HCT116 (cell line): ENCODE measurements around the gene PCDH10. TPM values are rescaled to one million over a fixed set of nuclear protein-coding genes. Genes with fewer than 3 reads are reported as not detected.

Experiments
- ATAC-seq: fragments of 200-7000 bp; cut with Tn5 transposase; 2 replicates; pipeline ENCODE4 v1.9.1; 2020; ENCODE audit warnings: mild to moderate bottlenecking, moderate library complexity
- BruUV-seq: library from RNA; stranded (reverse); fragments of 400-500 nt; replicated peaks from 2 replicates; lab custom pipeline; 2021; lab: Mats Ljungman, UMichigan
- CTCF ChIA-PET: fragments of 300-600 bp; sonication (Branson Sonifier 250); formaldehyde crosslinking; loops from one replicate; lab custom pipeline; 2021; ENCODE audit warnings: antibody characterized with exemption; lab: Charles Lee
- POLR2A ChIA-PET: fragments of 300-600, 350-600 bp; sonication (Branson Sonifier 250); formaldehyde crosslinking; loops from one replicate; lab custom pipeline; 2021; ENCODE audit warnings: antibody characterized with exemption; lab: Charles Lee
- RAD21 ChIA-PET, 2 experiments: fragments of 300-600 bp; sonication (Branson Sonifier 250); formaldehyde crosslinking; loops; one replicate each; lab custom pipeline; 2023; ENCODE audit warnings: low total read pairs in 2 of 2; ENCODE audit not compliant: uncharacterized antibody in 2 of 2, unreplicated experiment in 2 of 2, low non-redundant PET in 1 of 2; lab: Charles Lee
- DNase-seq: peaks from one replicate; pipeline ENCODE4 v3.0.0-alpha.2; 2010; ENCODE audit warnings: low read depth, low spot score
- H2AFZ ChIP-seq: fragments of 200-600 bp; shearing (Covaris generic), sonication (generic); 2 replicates; pipeline ENCODE4 v1.6.1; 2017; ENCODE audit warnings: low read depth, mixed run types, mixed read lengths, antibody characterized with exemption, low read length; ENCODE audit not compliant: poor library complexity, severe bottlenecking
- H3K27ac ChIP-seq: 2 replicates; pipeline ENCODE4 v1.5.1; 2012; ENCODE audit warnings: low read depth, low read length
- H3K27me3 ChIP-seq: fragments of 200-600 bp; sonication (generic); 2 replicates; pipeline ENCODE4 v1.6.1; 2016; ENCODE audit warnings: mixed run types, low read length, mixed read lengths; ENCODE audit not compliant: insufficient read depth
- H3K36me3 ChIP-seq, 2 experiments: fragments of 200-500 bp in 1 of 2; fragments of 200-600 bp in 1 of 2; sonication (Bioruptor generic) in 1 of 2; sonication (generic) in 1 of 2; 2 replicates each; pipeline versions ENCODE4 v1.5.1 to v1.6.1; 2014 to 2016; ENCODE audit warnings: low read length in 2 of 2, inconsistent platforms in 1 of 2, mixed read lengths in 1 of 2, mixed run types in 1 of 2; ENCODE audit not compliant: insufficient read depth in 2 of 2, control insufficient read depth in 1 of 2
- H3K4me1 ChIP-seq, 2 experiments: fragments of 200-600 bp in 1 of 2; sonication (generic) in 1 of 2; 2 replicates each; pipeline versions ENCODE4 v1.5.1 to v1.6.1; 2012 to 2017; ENCODE audit warnings: low read length in 2 of 2, inconsistent platforms in 1 of 2, mild to moderate bottlenecking in 1 of 2, mixed read lengths in 1 of 2, mixed run types in 1 of 2, moderate library complexity in 1 of 2; ENCODE audit not compliant: insufficient read depth in 2 of 2, control insufficient read depth in 1 of 2
- H3K4me2 ChIP-seq: fragments of 200-600 bp; sonication (generic); 2 replicates; pipeline ENCODE4 v1.6.1; 2017; ENCODE audit warnings: mixed run types, low read length, mixed read lengths
- H3K4me3 ChIP-seq, 2 experiments: fragments of 200-600 bp in 1 of 2; sonication (generic) in 1 of 2; replicated peaks in 1 of 2; 2 replicates each; pipeline ENCODE4 v1.5.1; 2011 to 2016; ENCODE audit warnings: low read length in 2 of 2, control low read depth in 1 of 2, low read depth in 1 of 2, mild to moderate bottlenecking in 1 of 2, mixed read lengths in 1 of 2, mixed run types in 1 of 2
- H3K79me2 ChIP-seq: fragments of 200-600 bp; sonication (generic); 2 replicates; pipeline ENCODE4 v1.6.1; 2017; ENCODE audit warnings: mild to moderate bottlenecking, mixed run types, low read length, moderate library complexity, mixed read lengths; ENCODE audit not compliant: insufficient read depth
- H3K9ac ChIP-seq: fragments of 200-600 bp; sonication (generic); 2 replicates; pipeline ENCODE4 v1.6.1; 2016; ENCODE audit warnings: low read length, mixed read lengths
- H3K9me2 ChIP-seq: fragments of 200-600 bp; sonication (generic), shearing (Covaris generic); 2 replicates; pipeline ENCODE4 v1.6.1; 2017; ENCODE audit warnings: mixed run types, mild to moderate bottlenecking, moderate library complexity; ENCODE audit not compliant: insufficient read depth
- H3K9me3 ChIP-seq, 2 experiments: fragments of 200-500 bp in 1 of 2; fragments of 200-600 bp in 1 of 2; sonication (Bioruptor generic) in 1 of 2; sonication (generic) in 1 of 2; 2 replicates each; pipeline ENCODE4 v1.6.1; 2014 to 2017; ENCODE audit warnings: low read length in 2 of 2, mixed read lengths in 2 of 2, inconsistent platforms in 1 of 2, low read depth in 1 of 2, mild to moderate bottlenecking in 1 of 2, mixed run types in 1 of 2, moderate library complexity in 1 of 2; ENCODE audit not compliant: control insufficient read depth in 1 of 2, insufficient read depth in 1 of 2
- H4K20me1 ChIP-seq: fragments of 200-600 bp; sonication (generic), shearing (Covaris generic); 2 replicates; pipeline ENCODE4 v1.6.1; 2017; ENCODE audit warnings: mixed run types, mild to moderate bottlenecking, moderate library complexity; ENCODE audit not compliant: insufficient read depth
- ATF3 ChIP-seq: IDR thresholded peaks from 2 replicates; pipeline ENCODE4 v1.6.1; 2012
- EGR1 ChIP-seq: IDR thresholded peaks from 2 replicates; pipeline ENCODE4 v1.6.1; 2012; ENCODE audit warnings: low read depth
- ELF1 ChIP-seq: IDR thresholded peaks from 2 replicates; pipeline ENCODE4 v1.6.1; 2012; ENCODE audit warnings: low read depth, borderline replicate concordance
- EZH2 ChIP-seq: fragments of 200-600 bp; sonication (generic); IDR thresholded peaks from 2 replicates; pipeline ENCODE4 v1.6.1; 2017; ENCODE audit warnings: antibody characterized with exemption, mixed run types
- EZH2phosphoT487 ChIP-seq: fragments of 200-600 bp; IDR thresholded peaks from 2 replicates; pipeline ENCODE4 v1.6.1; 2018; ENCODE audit warnings: antibody characterized with exemption, borderline replicate concordance
- JUND ChIP-seq: IDR thresholded peaks from 2 replicates; pipeline ENCODE4 v1.6.1; 2012
- MAX ChIP-seq: IDR thresholded peaks from 2 replicates; pipeline ENCODE4 v1.6.1; 2012
- POLR2A ChIP-seq: IDR thresholded peaks from 2 replicates; pipeline ENCODE4 v1.7.0; 2011; ENCODE audit warnings: borderline replicate concordance; ENCODE audit not compliant: insufficient read depth, insufficient read length; ENCODE audit errors: extremely low read depth
- POLR2AphosphoS5 ChIP-seq: IDR thresholded peaks from 2 replicates; pipeline ENCODE4 v1.6.1; 2011; ENCODE audit warnings: mild to moderate bottlenecking, low read depth, low read length, moderate library complexity
- RAD21 ChIP-seq: IDR thresholded peaks from 2 replicates; pipeline ENCODE4 v1.6.1; 2012; ENCODE audit warnings: low read depth, mild to moderate bottlenecking
- SIN3A ChIP-seq: IDR thresholded peaks from 2 replicates; pipeline ENCODE4 v1.6.1; 2012; ENCODE audit warnings: low read depth
- TCF7L2 ChIP-seq: IDR thresholded peaks from 2 replicates; pipeline ENCODE4 v1.7.0; 2011; ENCODE audit warnings: borderline replicate concordance, inconsistent platforms; ENCODE audit not compliant: insufficient read depth, insufficient read length; ENCODE audit errors: extremely low read depth
- ZBTB33 ChIP-seq: IDR thresholded peaks from 2 replicates; pipeline ENCODE4 v1.6.1; 2011; ENCODE audit warnings: mild to moderate bottlenecking, low read length, moderate library complexity; ENCODE audit not compliant: insufficient replicate concordance; ENCODE audit errors: extremely low read depth
- ZFX ChIP-seq: fragments of 450-650 bp; IDR thresholded peaks from 2 replicates; pipeline ENCODE4 v1.6.1; 2017
- intact Hi-C: fragments of 100-400 bp; cut with micrococcal nuclease; formaldehyde crosslinking; loops from 2 replicates; pipeline ENCODE4 v1.10.0; 2022
- total RNA-seq: library from RNA; stranded (reverse); gene quantifications from one replicate; pipeline ENCODE4 v1.2.1, GENCODE V29; 2021; ENCODE audit not compliant: unreplicated experiment
- TF ChIP-seq, protein P1 (sequence below): IDR thresholded peaks from 2 replicates; pipeline ENCODE4 v1.6.1; 2012; ENCODE audit warnings: low read depth

The PCDH10 gene
- total RNA-seq, 1 experiment from 2014 or later, result not detected

- Histone ChIP-seq H2AFZ (no peak overlapping the region), H3K27ac (no peak overlapping the region), H3K79me2 (no peaks in the 10 kb centered on the region), H3K9ac (no peak overlapping the region), H3K36me3 (no peaks in the 10 kb centered on the region), H3K27me3 (no peaks in the 10 kb centered on the region), H3K4me1 (no peaks in the 10 kb centered on the region), H3K9me3 (no peaks in the 10 kb centered on the region), H4K20me1 (no peaks in the 10 kb centered on the region), H3K9me2 (no peaks in the 10 kb centered on the region), H3K4me3 (no peak overlapping the region), H3K4me2 (no peak overlapping the region)
- intact Hi-C loops, result no loop called here
- BruUV-seq, result no TSS peak
- RAD21 ChIA-PET, result interaction anchor here in 1 of 2 experiments (0.7 kb wide), 1 partner anchor 42 kb away, joined by 3 read pairs; no protein-coding TSS in a partner anchor
- DNase-seq, result no peak
- CTCF ChIA-PET, result no interaction called here
- TF ChIP-seq ELF1 (no peak), ZBTB33 (no peak), SIN3A (no peak), EZH2phosphoT487 (no peak), TCF7L2 (no peak), MAX (no peak), POLR2AphosphoS5 (no peak), EZH2 (no peak)
- no peak for ATAC-seq
- POLR2A ChIA-PET, result no interaction called here
Observed at GRCh38 chr4:133189147-133189517, 40.0 kb downstream of the PCDH10 start.

DNA sequence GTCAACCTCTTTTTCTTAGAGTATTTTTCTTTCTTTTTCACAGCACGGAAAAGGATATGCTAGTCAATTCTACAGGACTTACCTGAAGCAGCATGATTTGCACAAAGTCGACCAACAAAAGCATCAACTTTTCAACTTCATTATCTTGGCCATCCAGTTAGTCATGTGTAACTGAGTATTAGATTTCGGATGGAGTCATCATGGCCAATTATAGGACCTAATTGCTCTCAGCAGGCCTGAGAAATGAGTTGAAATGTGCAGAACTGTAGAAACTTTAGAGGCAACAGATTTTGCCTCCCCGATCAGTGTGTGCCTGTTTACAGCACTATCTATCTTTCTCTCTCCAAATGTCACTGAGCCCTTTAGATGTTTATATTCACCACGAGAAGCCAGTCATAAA is 41.0 kb downstream of the PCDH10 start:
- Histone ChIP-seq H3K9ac (no peak overlapping the region), H4K20me1 (no peaks in the 10 kb centered on the region), H3K79me2 (no peaks in the 10 kb centered on the region), H3K4me3 (no peak overlapping the region), H3K36me3 (no peaks in the 10 kb centered on the region), H3K4me1 (no peaks in the 10 kb centered on the region), H2AFZ (no peak overlapping the region), H3K4me2 (no peak overlapping the region), H3K27me3 (no peaks in the 10 kb centered on the region), H3K27ac (no peak overlapping the region), H3K9me3 (no peaks in the 10 kb centered on the region), H3K9me2 (no peaks in the 10 kb centered on the region)
- DNase-seq (no peak), ATAC-seq (no peak)
- ChIA-PET RAD21 (no interaction called here), CTCF (no interaction called here), POLR2A (no interaction called here)
- BruUV-seq, result no TSS peak
- intact Hi-C loops, result no loop called here
- TF ChIP-seq, protein P1, sequence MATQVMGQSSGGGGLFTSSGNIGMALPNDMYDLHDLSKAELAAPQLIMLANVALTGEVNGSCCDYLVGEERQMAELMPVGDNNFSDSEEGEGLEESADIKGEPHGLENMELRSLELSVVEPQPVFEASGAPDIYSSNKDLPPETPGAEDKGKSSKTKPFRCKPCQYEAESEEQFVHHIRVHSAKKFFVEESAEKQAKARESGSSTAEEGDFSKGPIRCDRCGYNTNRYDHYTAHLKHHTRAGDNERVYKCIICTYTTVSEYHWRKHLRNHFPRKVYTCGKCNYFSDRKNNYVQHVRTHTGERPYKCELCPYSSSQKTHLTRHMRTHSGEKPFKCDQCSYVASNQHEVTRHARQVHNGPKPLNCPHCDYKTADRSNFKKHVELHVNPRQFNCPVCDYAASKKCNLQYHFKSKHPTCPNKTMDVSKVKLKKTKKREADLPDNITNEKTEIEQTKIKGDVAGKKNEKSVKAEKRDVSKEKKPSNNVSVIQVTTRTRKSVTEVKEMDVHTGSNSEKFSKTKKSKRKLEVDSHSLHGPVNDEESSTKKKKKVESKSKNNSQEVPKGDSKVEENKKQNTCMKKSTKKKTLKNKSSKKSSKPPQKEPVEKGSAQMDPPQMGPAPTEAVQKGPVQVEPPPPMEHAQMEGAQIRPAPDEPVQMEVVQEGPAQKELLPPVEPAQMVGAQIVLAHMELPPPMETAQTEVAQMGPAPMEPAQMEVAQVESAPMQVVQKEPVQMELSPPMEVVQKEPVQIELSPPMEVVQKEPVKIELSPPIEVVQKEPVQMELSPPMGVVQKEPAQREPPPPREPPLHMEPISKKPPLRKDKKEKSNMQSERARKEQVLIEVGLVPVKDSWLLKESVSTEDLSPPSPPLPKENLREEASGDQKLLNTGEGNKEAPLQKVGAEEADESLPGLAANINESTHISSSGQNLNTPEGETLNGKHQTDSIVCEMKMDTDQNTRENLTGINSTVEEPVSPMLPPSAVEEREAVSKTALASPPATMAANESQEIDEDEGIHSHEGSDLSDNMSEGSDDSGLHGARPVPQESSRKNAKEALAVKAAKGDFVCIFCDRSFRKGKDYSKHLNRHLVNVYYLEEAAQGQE, result no peak
- TF ChIP-seq POLR2A (no peak), ZFX (no peak), EGR1 (no peak), RAD21 (no peak), POLR2AphosphoS5 (no peak), JUND (no peak), ATF3 (no peak), EZH2 (no peak)
